Fibroblast of gingiva (primary cell): ENCODE data around the gene PCDHB3.
"Not testable (repeated sequence)": the region's sequence is repeated elsewhere in the genome, so short reads cannot be mapped to it uniquely, and the experiment has no call there.

ENCODE experiments used
- DNase-seq: peaks from one replicate; pipeline ENCODE4 v3.0.0-alpha.2; 2011; ENCODE audit warnings: low read depth

The PCDHB3 gene

DNA sequence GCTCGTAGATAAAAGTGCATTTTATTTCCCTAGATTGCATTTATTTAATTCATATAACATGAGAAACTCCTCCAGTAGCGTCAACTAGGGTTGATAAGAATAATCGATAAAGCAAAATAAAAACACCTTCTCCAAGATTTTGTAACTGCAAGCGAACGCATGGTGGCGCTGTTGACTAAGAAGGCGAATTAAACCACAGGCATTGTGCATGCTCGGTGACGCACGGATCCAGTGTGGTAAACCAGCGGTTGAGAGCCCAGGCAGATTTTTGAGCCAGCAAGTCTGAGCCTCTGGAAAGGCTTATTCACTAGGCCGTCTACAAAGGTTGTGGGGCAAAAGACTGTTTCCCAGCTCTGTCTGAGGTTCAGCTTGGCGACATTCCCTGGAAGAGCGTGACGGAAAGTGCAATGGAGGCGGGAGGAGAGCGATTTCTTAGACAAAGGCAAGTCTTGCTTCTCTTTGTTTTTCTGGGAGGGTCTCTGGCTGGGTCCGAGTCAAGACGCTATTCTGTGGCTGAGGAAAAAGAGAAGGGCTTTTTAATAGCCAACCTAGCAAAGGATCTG, at the start of gene PCDHB3:
TSS of gene PCDHB3 (plus strand) at position 231 of the 563 bp plus-strand sequence. CDS start at position 408, 177 bp downstream.
- no peak for DNase-seq

DNA sequence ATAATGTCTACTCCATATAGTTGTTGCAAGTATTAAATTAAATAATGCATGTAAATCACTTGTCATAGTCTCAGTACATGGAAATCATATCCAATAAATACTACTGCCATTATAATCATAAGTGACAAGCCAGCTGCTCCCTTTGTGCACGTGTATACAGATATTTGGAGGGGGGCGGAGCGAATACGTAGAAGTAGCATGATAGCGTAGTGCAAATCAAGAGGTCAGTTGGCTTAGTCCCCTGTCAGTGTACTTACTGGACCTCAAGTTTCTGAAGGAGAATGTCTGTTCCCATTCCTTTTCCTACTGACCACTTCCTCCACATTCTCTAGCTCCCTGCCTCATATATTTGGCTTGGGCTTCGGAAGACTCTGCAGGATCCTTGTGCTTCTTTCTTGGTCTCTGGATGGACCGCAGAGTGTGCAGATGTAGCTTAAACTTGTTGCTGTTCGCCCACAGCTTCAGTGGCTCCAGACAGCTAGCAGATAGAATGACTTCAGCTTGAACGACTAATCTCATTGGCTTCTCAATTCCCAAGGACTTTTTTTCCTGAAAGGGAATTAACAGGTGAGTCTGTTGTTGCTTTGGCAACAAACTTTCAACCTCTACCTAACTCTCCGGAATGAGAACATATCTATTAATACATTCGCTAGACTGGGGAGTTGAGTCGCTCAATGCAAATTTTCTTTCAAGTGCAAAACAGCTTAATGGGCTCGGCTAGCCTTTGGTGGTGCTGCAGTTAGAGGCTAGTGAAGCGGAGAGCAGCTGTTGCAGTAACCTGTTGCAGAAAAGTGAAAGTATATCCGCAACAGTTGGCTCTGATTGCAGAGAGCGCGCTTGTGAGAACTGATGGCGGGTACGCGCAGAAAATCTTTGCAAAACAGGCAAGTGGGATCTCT, 49.4 kb upstream of the PCDHB3 start, which contains the start of gene PCDHB1:
TSS of gene PCDHB1 (plus strand) at position 753 of the 899 bp plus-strand sequence. CDS start at position 850, 97 bp downstream.
- DNase-seq, result no peak

DNA sequence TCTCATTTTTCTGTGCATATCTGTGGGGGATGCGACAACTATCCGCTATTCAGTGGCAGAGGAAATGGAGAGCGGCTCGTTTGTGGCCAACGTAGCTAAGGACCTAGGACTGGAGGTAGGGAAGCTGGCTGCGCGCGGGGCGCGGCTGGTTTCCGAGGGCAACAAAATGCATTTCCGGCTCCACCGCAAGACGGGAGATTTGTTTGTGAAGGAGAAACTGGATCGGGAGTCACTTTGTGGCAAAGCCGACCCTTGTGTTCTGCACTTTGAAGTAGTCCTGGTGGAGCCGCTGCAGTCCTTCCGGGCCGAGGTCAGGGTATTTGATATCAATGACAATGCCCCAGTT, 48.8 kb upstream of the PCDHB3 start:
- DNase-seq, result no peak

DNA sequence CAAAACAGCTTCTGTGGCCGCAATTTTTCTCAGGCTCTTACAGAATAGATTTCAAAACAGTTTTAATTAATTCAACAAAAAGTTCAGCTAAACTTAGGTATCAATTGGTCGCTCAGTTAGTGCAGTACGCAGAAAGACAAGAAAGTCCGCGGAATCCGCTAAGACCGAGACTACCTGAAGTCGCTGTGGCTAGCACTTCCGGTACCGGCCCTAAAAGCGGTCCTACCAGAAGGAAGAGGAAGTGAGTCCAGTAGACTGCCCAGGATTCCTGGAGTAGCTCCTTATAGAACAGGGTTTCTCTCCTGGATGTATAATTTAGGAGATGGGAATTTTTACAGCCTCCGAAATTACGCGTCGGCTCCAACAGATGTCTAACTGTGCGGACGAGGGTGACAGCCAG, 22.4 kb upstream of the PCDHB3 start:
- no peak for DNase-seq

DNA sequence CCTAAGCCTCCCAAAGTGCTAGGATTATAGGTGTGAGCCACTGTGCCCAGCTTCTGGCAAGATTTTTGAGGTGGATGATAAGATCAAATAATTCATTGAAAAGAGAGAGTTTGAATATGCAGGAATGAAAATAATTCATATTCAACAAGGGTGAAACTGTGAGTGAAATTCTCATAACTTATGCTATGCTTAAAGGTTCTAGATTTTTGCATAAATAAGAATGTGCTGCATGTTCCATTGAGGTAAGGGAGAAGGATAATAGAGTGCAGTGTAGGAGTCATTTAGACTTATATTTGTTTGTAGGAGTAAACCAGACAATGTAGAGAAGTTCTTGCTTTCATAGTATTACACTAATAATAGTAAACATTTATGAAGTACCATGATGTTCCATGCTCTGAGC, 18.0 kb upstream of the PCDHB3 start:
- DNase-seq, result no peak

DNA sequence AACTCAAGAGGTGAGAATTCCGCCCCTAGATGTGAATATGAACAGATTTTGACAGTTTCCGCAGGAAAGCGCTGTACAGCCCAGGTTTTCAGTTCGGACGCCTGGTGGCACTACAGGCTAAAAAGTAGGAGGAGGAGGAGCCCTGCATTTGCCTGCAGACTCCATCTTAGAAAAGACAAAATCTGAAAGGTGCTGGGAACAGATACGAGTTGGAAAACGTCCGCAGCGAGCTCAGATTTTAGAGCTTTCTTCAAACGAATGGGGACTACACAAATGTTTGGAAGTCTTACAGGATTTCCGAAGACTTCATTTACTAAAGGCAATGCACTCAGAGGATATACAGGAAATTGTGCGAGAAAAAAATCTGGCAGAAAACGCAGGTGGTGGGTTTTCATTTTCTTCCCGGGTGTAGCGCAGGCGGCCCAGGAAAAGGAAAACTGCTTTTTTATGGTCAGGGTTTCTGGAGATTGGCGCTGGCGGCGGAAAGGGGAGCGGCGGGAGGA, 15.7 kb upstream of the PCDHB3 start:
- DNase-seq, result peak; percentile 6

DNA sequence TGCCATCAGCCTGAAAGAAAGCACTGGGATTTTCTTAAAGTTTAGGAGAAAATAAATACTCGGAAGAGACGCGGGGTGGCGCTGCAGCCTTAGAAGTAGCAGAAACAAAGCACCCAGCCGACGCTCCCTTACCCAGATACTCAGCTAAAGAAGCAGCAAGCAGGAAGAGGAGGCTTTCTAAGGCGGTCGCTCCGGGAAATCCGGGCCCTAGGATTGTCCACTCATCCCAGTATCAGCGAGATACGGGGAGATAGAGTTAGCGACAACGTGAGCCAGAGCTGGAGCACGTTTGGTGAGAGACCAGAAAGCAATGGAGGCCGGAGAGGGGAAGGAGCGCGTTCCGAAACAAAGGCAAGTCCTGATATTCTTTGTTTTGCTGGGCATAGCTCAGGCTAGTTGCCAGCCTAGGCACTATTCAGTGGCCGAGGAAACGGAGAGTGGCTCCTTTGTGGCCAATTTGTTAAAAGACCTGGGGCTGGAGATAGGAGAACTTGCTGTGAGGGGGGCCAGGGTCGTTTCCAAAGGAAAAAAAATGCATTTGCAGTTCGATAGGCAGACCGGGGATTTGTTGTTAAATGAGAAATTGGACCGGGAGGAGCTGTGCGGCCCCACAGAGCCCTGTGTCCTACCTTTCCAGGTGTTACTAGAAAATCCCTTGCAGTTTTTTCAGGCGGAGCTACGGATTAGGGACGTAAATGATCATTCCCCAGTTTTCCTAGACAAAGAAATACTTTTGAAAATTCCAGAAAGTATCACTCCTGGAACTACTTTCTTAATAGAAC, 5.6 kb upstream of the PCDHB3 start, which contains the start of gene PCDHB2:
TSS of gene PCDHB2 (plus strand) at position 135 of the 782 bp plus-strand sequence. CDS start at position 311, 176 bp downstream.
- DNase-seq, result no peak

DNA sequence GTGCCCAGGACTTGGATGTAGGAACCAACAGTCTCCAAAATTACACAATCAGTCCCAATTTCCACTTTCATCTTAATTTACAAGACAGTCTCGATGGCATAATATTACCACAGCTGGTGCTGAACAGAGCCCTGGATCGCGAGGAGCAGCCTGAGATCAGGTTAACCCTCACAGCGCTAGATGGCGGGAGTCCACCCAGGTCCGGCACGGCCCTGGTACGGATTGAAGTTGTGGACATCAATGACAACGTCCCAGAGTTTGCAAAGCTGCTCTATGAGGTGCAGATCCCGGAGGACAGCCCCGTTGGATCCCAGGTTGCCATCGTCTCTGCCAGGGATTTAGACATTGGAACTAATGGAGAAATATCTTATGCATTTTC, 5.0 kb upstream of the PCDHB3 start:
- DNase-seq, result no peak

DNA sequence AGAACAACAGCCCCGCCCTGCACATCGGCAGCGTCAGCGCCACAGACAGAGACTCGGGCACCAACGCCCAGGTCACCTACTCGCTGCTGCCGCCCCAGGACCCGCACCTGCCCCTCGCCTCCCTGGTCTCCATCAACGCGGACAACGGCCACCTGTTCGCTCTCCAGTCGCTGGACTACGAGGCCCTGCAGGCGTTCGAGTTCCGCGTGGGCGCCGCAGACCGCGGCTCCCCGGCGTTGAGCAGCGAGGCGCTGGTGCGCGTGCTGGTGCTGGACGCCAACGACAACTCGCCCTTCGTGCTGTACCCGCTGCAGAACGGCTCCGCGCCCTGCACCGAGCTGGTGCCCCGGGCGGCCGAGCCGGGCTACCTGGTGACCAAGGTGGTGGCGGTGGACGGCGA, 4.1 kb upstream of the PCDHB3 start:
- DNase-seq, result not testable (repeated sequence)

DNA sequence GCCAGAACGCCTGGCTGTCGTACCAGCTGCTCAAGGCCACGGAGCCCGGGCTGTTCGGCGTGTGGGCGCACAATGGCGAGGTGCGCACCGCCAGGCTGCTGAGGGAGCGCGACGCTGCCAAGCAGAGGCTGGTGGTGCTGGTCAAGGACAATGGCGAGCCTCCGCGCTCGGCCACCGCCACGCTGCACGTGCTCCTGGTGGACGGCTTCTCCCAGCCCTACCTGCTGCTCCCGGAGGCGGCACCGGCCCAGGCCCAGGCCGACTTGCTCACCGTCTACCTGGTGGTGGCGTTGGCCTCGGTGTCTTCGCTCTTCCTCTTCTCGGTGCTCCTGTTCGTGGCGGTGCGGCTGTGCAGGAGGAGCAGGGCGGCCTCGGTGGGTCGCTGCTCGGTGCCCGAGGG, 3.7 kb upstream of the PCDHB3 start:
- not testable (repeated sequence) for DNase-seq

DNA sequence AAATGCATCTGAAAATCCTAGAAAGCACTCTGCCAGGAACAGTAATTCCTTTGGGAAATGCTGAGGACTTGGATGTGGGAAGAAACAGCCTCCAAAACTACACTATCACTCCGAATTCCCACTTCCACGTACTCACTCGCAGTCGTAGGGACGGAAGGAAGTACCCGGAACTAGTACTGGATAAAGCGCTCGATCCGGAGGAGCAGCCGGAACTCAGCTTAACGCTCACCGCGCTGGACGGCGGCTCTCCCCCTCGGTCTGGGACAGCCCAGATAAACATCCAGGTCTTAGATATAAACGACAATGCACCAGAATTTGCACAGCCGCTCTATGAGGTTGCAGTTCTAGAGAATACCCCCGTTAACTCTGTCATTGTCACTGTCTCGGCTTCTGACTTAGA, 786 bp downstream of the PCDHB3 start:
- no peak for DNase-seq

DNA sequence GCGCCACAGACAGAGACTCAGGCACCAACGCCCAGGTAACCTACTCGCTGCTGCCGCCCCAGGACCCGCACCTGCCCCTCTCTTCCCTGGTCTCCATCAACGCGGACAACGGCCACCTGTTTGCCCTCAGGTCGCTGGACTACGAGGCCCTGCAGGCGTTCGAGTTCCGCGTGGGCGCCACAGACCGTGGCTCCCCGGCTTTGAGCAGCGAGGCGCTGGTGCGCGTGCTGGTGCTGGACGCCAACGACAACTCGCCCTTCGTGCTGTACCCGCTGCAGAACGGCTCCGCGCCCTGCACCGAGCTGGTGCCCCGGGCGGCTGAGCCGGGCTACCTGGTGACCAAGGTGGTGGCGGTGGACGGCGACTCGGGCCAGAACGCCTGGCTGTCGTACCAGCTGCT, 1.8 kb downstream of the PCDHB3 start:
- DNase-seq, result not testable (repeated sequence)

DNA sequence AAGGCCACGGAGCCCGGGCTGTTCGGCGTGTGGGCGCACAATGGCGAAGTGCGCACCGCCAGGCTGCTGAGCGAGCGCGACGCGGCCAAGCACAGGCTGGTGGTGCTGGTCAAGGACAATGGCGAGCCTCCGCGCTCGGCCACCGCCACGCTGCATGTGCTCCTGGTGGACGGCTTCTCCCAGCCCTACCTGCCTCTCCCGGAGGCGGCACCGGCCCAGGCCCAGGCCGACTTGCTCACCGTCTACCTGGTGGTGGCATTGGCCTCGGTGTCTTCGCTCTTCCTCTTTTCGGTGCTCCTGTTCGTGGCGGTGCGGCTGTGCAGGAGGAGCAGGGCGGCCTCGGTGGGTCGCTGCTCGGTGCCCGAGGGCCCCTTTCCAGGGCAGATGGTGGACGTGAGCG, 2.2 kb downstream of the PCDHB3 start:
- DNase-seq, result not testable (repeated sequence)

DNA sequence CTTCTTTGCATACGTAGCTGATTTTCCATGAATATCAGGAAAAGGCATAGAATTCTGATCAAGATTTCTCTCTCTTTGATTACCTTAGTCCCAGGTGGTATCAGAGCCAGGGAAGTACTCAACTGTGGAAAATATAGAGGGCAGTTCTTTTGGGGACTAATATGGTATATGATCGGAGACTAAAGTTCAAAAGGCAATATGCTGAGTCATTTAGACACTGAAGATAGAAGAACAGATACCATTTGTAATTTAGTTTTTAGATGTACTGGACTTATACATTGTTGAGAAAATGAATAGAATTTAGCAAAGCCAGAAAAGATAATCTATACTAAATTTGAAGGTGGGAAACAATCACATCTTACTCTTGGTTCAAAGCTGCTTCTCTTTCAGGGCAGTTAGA, 5.1 kb downstream of the PCDHB3 start:
- DNase-seq, result no peak

DNA sequence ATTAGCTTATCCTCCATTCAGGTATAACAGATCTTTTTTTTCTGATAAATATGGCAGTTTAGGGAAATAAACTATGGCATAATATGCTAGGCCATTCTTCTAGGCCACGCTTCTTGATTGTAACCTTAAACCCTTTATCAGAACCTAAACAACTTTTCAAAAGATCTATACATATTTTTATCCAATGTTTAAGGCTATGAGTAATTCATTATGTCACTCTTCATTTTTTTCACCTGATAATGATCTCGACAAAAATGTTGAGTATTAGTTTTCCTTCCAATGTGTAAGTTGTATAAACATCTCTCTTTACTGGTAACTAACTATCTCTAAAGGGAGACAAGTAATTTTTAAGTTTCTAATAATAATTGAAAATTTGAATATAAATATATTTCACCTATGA, 19.0 kb downstream of the PCDHB3 start:
- no peak for DNase-seq

DNA sequence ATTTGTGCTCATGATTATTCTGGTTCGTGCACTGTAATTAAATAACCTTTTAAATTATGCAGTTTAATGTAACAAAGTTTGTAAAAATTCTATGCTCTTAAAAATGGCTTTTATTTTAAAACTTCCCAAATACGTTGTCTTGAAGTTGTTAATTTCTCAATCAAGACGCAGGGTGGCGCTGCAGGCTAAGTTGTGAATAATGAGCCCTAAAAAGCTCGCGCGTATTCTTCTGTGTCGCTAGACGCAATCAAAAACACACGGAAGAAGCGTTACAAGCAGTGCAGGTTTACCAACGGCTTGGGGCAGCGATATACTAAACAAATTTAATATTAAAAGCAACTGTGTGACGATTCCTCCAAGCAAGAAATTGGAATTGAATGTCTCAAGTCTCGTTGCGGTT, 21.3 kb downstream of the PCDHB3 start, which contains the start of gene PCDHB4:
TSS of gene PCDHB4 (plus strand) at position 256 of the 400 bp plus-strand sequence. CDS start 181 bp downstream, outside the sequence.
- DNase-seq, result no peak

DNA sequence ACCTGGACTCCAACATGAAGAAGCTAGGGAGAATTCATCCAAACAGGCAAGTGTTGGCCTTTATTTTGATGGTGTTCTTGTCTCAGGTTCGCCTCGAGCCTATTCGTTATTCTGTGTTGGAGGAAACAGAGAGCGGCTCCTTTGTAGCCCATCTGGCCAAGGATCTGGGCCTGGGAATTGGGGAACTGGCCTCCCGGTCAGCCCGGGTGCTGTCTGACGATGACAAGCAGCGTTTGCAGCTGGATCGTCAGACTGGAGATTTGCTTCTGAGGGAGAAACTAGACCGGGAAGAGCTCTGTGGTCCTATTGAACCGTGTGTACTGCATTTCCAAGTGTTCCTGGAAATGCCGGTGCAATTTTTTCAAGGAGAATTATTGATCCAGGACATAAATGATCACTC, 21.7 kb downstream of the PCDHB3 start:
- no peak for DNase-seq

DNA sequence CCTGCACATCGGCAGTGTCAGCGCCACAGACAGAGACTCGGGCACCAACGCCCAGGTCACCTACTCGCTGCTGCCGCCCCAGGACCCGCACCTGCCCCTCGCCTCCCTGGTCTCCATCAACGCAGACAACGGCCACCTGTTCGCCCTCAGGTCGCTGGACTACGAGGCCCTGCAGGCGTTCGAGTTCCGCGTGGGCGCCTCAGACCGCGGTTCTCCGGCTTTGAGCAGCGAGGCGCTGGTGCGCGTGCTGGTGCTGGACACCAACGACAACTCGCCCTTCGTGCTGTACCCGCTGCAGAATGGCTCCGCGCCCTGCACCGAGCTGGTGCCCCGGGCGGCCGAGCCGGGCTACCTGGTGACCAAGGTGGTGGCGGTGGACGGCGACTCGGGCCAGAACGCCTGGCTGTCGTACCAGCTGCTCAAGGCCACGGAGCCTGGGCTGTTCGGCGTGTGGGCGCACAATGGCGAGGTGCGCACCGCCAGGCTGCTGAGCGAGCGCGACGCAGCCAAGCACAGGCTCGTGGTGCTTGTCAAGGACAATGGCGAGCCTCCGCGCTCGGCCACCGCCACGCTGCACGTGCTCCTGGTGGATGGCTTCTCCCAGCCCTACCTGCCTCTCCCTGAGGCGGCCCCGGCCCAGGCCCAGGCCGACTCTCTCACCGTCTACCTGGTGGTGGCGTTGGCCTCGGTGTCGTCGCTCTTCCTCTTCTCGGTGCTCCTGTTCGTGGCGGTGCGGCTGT, 23.3 kb downstream of the PCDHB3 start:
- not testable (repeated sequence) for DNase-seq

DNA sequence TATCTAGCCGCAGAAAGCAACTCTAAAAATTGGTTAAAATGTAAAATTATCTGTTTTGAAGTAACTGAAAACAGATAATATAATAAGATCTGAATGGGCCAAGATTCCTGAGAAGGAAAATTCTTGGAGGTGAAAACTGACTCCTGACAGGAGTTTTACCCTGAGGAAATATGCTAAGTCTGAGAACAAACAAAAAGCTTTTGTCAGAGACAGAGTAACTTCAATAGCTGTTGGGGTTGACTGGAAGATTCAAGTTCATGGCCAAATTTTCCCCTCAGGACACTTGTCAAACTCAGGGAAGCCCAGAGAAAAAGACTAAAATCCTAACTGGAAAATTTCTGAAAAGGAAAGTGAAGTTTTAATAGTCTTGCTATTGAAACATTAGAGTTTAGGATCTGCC, 27.0 kb downstream of the PCDHB3 start:
- DNase-seq, result no peak

DNA sequence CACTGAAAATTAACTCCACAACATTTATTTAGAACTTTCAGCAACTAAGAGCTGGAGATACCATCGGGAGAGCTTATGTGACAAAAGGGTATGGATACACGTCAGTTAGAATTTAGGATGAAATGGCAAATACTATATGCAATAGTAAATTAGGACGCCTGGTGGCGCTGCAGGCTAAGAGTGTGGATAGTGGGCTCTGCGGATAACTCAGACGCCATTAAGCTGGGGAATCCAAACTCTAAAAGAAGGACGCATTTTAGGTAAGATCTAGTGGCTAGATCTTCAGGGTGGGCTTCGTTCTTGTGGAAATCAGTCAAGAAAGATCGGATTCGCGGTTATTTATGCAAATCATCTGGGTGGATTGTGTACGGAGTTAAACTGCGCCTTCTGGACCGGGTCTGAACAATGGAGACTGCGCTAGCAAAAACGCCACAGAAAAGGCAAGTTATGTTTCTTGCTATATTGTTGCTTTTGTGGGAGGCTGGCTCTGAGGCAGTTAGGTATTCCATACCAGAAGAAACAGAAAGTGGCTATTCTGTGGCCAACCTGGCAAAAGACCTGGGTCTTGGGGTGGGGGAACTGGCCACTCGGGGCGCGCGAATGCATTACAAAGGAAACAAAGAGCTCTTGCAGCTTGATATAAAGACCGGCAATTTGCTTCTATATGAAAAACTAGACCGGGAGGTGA, 34.9 kb downstream of the PCDHB3 start, which contains the start of gene PCDHB5:
TSS of gene PCDHB5 (plus strand) at position 177 of the 688 bp plus-strand sequence. CDS start at position 406, 229 bp downstream.
- DNase-seq, result no peak
